Kidney (tissue), 14 donors: ENCODE data around the gene FLNB. TPM values are rescaled to one million over a fixed set of nuclear protein-coding genes. Genes with fewer than 3 reads are reported as not detected.

ENCODE experiments used
- DNase-seq, 5 donors: peaks; one replicate each; pipeline ENCODE4 v3.0.0-alpha.2; 2013 to 2020
- FAIRE-seq: peaks from 2 replicates; lab custom pipeline; 2012; peaks lifted over from hg19 to GRCh38; lab: Jason Lieb, UNC
- H3K27ac ChIP-seq, 2 donors: one replicate each; pipeline ENCODE4 v1.7.0; 2013; ENCODE audit warnings: low read depth in 2 of 2, low read length in 2 of 2, inconsistent platforms in 1 of 2
- H3K27me3 ChIP-seq: one replicate; pipeline ENCODE4 v1.7.1; 2013; ENCODE audit warnings: low read length, inconsistent platforms; ENCODE audit not compliant: control insufficient read depth, insufficient read depth
- H3K36me3 ChIP-seq, 3 donors: one replicate each; pipeline versions ENCODE4 v1.7.0 to v1.7.1; 2013; ENCODE audit warnings: low read length in 3 of 3, control low read depth in 1 of 3, inconsistent platforms in 1 of 3; ENCODE audit not compliant: insufficient read depth in 3 of 3, control insufficient read depth in 2 of 3
- H3K4me1 ChIP-seq, 3 donors: one replicate each; pipeline versions ENCODE4 v1.7.0 to v1.7.1; 2013; ENCODE audit warnings: low read length in 3 of 3, inconsistent platforms in 1 of 3, low read depth in 1 of 3; ENCODE audit not compliant: control insufficient read depth in 2 of 3, insufficient read depth in 2 of 3
- H3K4me3 ChIP-seq, 3 donors: one replicate each; pipeline versions ENCODE4 v1.7.0 to v1.8.1; 2013; ENCODE audit warnings: low read length in 3 of 3, control low read depth in 1 of 3, inconsistent platforms in 1 of 3
- H3K9ac ChIP-seq, 3 donors: one replicate each; pipeline versions ENCODE4 v1.7.0 to v1.7.1; 2013; ENCODE audit warnings: low read length in 3 of 3, control low read depth in 1 of 3, inconsistent platforms in 1 of 3
- H3K9me3 ChIP-seq, 3 donors: one replicate each; pipeline versions ENCODE4 v1.7.0 to v1.7.1; 2013; ENCODE audit warnings: low read length in 3 of 3, control low read depth in 1 of 3, inconsistent platforms in 1 of 3; ENCODE audit not compliant: control insufficient read depth in 2 of 3, insufficient read depth in 1 of 3
- intact Hi-C: fragments of 100-400 bp; cut with DNase I; formaldehyde crosslinking; loops from one replicate; pipeline ENCODE4 v1.11.1; 2022
- polyA plus RNA-seq: library from polyadenylated mRNA; stranded (reverse); fragments of 350-450 nt; fragmentation: Illumina TruSeq; extraction: RNeasy Lipid Tissue Mini Kit (QIAGEN cat#74804); gene quantifications from one replicate; pipeline ENCODE4 v1.2.3, GENCODE V29; 2014; ENCODE audit warnings: low read depth, low replicate concordance; ENCODE audit not compliant: insufficient read depth
- total RNA-seq: library from RNA; stranded (reverse); fragmentation: NEBNext Ultra II Directional; extraction: Animal tissue kit (Norgen Biotek cat#: 25700); gene quantifications from one replicate; pipeline ENCODE4 v1.2.1, GENCODE V29; 2021
- TF ChIP-seq, protein P1 (sequence below): IDR thresholded peaks from 3 replicates; pipeline ENCODE4 v1.5.1; 2012; ENCODE audit warnings: mild to moderate bottlenecking, moderate library complexity, borderline replicate concordance; ENCODE audit not compliant: insufficient read depth; ENCODE audit errors: extremely low read depth
- donor health status: control.
- donor health status: control.
- donor health status: control.
- donor health status: control.
- donor health status: control.
- donor health status: DM: yes; HTN: yes; CAD: no.
- donor health status: Normal renal cell carcinoma (clear cell type).

The FLNB gene
- total and polyA plus RNA-seq, 2 donors from 2014 or later, result 115 to 216 TPM

DNA sequence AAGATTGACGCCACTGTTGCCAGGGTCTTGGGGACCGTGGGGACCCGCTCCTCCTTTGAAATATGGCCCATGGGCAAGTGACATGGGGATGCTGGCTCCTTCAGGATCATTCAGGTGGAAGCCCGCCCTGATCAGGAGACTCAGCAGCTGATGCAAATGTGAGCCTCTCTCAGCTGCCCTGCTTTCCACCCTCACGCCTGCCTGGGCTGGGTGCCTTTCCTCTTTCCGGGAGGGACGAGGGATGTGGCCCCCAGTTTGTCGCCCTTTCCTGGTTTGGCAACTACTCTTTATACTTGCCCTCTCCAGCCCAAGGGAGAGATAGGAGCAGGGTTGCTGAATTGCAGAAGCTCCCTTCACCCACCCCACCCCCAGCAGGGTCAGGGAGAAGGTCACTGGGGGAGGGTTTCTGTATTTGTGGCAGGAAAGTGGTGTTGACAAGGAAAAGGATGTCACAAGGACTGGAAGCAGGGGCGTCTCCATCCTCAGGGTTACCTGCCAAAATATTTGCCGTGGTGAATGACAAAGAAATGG is 180.8 kb downstream of the FLNB start:
- H3K27ac ChIP-seq, result no peak overlapping the region
- TF ChIP-seq, protein P1, sequence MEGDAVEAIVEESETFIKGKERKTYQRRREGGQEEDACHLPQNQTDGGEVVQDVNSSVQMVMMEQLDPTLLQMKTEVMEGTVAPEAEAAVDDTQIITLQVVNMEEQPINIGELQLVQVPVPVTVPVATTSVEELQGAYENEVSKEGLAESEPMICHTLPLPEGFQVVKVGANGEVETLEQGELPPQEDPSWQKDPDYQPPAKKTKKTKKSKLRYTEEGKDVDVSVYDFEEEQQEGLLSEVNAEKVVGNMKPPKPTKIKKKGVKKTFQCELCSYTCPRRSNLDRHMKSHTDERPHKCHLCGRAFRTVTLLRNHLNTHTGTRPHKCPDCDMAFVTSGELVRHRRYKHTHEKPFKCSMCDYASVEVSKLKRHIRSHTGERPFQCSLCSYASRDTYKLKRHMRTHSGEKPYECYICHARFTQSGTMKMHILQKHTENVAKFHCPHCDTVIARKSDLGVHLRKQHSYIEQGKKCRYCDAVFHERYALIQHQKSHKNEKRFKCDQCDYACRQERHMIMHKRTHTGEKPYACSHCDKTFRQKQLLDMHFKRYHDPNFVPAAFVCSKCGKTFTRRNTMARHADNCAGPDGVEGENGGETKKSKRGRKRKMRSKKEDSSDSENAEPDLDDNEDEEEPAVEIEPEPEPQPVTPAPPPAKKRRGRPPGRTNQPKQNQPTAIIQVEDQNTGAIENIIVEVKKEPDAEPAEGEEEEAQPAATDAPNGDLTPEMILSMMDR, result no peak
- no peaks in the 10 kb centered on the region for H3K27me3 ChIP-seq
- intact Hi-C loops, result loop anchor here (5.0 kb wide), 1 partner anchor 113 kb away; no protein-coding TSS in a partner anchor
- H3K9ac ChIP-seq, result no peak overlapping the region
- H3K9me3 ChIP-seq, result no peaks in the 10 kb centered on the region
- H3K36me3 ChIP-seq, result no peaks in the 10 kb centered on the region
- no peaks in the 10 kb centered on the region for H3K4me1 ChIP-seq
- no peak for DNase-seq
- H3K4me3 ChIP-seq, result no peak overlapping the region
- no peak for FAIRE-seq

DNA sequence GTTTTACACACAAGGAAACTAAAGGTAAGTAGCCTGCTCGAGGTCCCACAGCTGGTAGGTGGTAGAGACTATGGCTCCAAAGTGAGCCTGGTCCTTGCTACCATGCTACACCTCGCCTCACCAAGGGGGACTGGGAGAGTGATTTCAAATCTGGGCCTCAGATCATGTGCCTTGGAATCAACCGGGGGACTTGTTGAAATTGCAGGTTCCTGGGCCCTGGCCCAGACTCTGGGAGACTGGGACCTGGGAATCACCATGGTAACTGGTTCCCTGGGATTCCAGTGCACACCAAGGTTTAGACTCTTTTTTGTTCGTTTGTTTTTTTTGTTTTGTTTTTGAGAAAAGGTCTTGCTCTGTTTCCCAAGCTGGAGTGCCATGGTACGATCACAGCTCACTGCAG is 181.5 kb downstream of the FLNB start:
- H3K27ac ChIP-seq, result no peak overlapping the region

DNA sequence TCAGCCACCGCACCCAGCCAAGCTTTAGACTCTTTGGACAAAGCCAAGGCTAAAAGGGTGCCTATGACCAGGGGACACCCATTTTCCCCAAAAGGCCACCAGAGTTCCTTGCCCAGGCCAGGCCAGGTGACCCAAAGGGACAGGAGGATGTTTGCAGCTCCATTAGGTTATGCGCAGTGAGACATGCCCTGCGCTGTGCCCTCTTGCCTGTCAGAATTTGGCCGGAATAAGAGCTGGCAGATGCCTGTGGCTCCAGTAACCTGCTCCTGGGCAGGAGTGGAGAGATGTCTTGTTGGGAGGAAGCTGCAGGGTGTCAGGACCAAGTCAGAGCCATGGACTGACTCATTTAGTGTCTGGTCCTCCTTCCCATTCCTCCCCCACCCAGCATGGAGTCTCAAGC is 182.1 kb downstream of the FLNB start:
- DNase-seq (no peak), FAIRE-seq (no peak)
- H3K27me3 ChIP-seq, result no peaks in the 10 kb centered on the region
- H3K9me3 ChIP-seq, result no peaks in the 10 kb centered on the region
- no peak overlapping the region for H3K27ac ChIP-seq
- no peaks in the 10 kb centered on the region for H3K4me1 ChIP-seq
- intact Hi-C loops, result no loop called here
- TF ChIP-seq, protein P1, result no peak
- H3K4me3 ChIP-seq, result no peak overlapping the region
- no peak overlapping the region for H3K9ac ChIP-seq
- no peaks in the 10 kb centered on the region for H3K36me3 ChIP-seq

More for the DNA sequence above, 181.5 kb downstream of the FLNB start:
- H3K4me3 ChIP-seq, result no peak overlapping the region
- H3K9ac ChIP-seq, result no peak overlapping the region
- intact Hi-C loops, result loop anchor here (5.0 kb wide), 1 partner anchor 113 kb away; no protein-coding TSS in a partner anchor
- FAIRE-seq, result no peak
- TF ChIP-seq, protein P1, result no peak
- no peaks in the 10 kb centered on the region for H3K4me1 ChIP-seq
- no peaks in the 10 kb centered on the region for H3K36me3 ChIP-seq
- DNase-seq, result no peak
- H3K9me3 ChIP-seq, result no peaks in the 10 kb centered on the region
- no peaks in the 10 kb centered on the region for H3K27me3 ChIP-seq

DNA sequence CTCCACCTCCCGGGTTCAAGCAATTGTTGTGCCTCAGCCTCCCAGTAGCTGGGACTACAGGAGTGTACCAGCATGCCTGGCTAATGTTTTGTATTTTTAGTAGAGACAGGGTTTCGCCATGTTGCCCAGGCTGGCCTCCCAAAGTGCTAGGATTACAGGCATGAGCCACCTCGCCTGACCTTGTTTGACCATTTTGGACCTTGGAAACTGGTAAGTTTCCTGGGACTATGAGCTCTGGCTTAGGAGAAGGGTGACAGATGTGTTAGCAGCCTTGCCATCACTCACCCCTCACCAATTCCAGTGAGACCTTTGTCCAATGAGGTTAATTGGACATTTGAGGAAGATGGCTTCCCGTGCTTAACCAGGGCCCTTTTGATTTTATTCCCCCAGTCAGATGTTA is 182.7 kb downstream of the FLNB start:
- TF ChIP-seq, protein P1, result no peak
- Histone ChIP-seq H3K9ac (no peak overlapping the region), H3K27ac (no peak overlapping the region), H3K4me3 (no peak overlapping the region), H3K9me3 (no peaks in the 10 kb centered on the region), H3K27me3 (no peaks in the 10 kb centered on the region), H3K36me3 (no peaks in the 10 kb centered on the region), H3K4me1 (no peaks in the 10 kb centered on the region)
- DNase-seq (no peak), FAIRE-seq (no peak)
- intact Hi-C loops, result no loop called here
